HG02973 (cell line): ENCODE data around the gene BTBD8.

Experiments used
- ATAC-seq: cut with Tn5 transposase; IDR thresholded peaks from one replicate; pipeline ENCODE4 v1.9.1; 2021; ENCODE audit warnings: moderate library complexity; ENCODE audit not compliant: unreplicated experiment

BTBD8 gene

DNA sequence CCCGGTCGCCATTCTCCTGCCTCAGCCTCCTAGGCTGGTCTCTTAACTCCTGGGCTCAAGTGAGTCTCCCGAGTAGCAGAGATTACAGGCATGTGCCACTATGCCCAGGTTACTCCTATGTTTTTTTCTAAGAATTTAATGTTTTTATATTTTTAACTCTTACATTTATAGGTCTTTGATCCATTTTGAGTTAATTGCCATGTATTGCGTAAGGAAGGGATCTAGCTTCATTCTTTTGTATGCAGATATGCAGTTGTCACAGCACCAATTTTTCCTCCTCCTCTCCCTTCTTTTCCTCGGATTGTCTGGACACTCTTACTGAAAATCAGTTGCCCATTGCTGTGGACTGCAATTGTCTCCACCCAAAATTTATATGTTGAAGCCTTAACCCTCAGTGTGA, 11.5 kb downstream of the BTBD8 start:
- no peak for ATAC-seq

DNA sequence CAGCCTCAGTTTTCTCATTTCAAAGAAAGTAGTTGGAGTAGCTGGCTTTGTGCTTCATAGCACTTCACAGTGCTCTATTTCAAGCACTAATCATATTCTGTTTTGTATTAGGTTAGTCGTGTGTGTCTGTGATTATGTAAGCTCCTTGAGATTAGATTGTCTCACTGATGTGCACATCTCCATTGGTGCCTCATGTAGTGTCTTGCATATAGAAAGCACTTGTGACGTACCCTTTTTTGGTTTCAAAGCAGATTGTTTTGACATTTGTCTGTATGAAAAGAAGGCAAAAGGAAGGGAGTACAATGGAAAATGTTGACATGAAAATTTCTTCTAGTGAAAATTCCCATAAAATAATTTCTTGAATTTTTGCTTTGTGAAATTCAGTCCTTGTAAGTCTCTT, 13.9 kb downstream of the BTBD8 start:
- ATAC-seq, result no peak

DNA sequence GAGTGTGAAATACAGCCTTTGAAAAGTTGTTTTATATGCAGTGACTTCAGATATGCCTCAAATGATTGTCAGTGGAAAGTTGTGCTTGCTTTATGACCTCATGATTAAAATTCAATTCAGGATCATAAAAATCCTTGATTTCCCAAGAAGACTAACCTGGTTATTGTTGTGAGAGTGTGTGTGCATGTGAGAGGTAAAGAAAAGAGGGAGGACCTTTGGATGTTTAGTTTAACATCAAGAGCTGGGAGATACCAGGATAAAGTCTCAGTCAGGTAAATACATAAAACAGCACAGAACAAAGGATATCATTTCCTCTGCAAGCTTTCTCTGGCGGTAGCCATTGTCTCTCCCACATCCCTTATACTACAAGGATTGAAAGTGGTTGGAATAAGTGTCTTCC, 14.4 kb downstream of the BTBD8 start:
- ATAC-seq, result no peak

DNA sequence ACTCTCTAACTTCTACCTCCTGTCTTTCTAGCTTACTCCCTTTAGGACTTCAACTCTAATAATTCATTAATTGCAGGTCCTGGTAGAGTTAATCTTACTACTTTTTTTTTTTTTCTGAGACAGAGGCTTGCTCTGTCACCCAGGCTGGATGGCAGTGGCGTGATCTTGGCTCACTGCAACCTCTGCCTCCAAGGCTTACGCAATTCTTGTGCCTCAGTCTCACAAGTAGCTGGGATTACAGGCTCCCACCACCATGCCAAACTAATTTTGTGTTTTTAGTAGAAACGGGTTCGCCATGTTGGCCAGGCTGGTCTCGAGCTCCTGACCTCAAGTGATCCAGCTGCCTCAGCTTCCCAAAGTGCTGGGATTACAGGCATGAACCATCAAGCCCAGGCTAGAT, 15.7 kb downstream of the BTBD8 start:
- ATAC-seq, result no peak

DNA sequence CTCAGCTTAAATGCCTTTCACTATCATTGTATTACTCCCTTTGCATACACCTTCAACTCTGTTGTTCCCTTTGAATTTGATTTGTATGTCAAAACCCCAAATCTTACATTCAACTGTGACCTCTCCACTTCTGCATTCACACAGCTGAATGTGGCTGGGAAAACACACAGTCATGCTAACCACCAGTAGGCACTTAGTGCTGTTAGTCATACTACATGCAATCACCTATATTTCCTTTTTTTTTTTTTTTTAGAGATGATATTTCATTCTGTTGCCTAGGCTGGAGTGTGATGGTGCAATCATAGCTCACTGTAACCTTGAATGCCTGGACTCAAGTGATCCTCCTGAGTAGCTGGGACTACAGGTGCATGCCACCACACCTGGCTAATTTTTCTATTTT, 16.2 kb downstream of the BTBD8 start:
- no peak for ATAC-seq

DNA sequence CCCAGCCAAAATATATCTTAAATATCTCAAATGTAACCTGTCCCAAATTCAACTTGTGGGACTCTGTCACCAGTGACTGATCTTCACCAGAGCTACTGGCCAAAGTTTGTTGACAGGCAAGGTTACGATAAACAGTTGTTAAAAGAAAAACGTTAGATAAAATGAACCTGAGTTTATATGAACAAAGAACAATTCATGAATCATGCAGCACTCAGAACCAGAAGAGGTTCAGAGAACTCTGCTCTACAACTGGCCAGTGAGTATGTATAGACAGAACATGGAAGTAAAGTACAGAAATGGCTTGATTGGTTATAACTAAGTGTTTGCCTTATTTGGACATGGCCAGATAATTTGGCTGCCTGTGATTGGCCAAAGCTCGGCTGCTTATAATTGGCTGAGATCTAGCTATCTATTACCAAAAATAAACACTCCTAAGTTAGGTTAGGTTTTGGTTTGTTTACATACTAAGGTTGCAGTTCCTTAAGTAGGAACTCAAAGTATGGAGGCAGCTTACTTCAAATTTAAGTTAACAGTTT, 25.5 kb downstream of the BTBD8 start:
- ATAC-seq, result no peak

DNA sequence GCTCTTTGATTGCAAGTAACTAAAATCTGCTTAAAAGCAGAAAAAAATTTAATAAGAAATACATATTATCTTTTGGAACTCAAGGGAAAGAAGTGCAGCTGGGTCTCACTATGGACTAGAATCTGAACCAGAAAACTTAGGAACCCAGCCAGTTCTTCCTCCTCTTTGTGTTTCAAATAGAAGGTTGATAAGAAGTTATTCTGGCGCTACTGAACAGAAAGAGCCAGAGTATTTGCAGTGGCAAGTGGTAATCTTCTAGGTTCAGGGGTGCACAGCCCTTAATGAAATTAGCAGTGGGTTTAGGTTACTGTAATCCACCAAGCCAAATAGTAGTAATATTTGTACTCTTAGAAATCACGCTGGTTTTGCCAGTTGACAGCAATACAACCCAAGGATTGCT, 28.5 kb downstream of the BTBD8 start:
- no peak for ATAC-seq

DNA sequence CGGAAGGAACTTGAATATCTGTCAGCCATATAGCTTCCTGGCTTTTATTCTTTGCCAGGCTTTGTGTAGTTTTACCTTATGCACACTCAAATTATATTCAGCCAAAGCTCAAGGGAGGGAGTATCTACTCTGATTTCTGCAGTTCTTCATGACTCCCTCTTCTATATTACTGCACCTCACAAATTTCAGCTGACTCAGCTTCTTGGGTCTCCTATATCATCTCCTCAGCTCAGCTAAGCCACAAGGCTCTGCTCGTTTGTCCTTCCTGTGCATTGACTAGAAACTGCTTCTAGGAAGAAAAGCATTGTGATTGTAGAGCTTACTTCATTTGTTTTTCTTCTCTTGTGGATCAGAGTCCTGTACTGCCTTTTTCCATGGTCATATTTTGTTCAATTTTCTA, 37.4 kb downstream of the BTBD8 start:
- ATAC-seq, result no peak

DNA sequence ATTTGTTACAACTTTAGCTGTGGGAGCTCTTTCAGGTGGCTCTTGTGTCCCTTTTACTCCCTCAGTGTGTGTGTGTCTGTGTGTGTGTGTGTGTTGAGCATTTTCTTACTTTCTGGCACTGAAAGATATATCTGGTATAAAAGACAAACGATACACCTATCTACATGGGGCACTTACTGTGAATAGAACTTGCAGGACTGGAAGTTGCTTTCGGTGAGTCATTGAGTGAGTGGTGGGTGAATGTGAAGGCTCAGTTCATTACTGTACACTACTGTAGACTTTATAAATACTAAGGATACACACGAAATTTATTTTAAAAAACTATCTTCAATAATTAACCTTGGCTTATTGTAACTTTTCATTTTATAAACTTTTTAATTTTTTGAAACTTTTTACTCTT, 38.7 kb downstream of the BTBD8 start:
- no peak for ATAC-seq

DNA sequence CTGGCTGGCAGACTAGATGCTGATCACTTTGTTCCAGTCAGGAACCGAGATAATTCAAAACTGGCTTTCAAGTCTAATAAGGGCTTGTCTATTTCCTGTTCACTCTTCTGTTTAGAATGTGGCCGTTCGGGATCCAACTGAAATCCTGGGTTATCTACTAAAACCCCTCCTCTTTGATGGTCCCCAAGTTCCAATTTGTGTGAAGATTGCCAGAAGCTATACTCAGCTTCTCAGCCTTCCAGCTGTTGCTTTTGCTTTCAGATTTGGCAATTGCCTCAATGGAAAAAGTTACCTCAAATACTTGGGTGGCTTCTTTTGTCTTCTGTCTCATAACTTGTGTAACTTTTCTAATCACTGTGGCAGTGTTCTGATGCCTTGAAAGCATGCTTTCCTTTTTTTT, 43.7 kb downstream of the BTBD8 start:
- ATAC-seq, result no peak

DNA sequence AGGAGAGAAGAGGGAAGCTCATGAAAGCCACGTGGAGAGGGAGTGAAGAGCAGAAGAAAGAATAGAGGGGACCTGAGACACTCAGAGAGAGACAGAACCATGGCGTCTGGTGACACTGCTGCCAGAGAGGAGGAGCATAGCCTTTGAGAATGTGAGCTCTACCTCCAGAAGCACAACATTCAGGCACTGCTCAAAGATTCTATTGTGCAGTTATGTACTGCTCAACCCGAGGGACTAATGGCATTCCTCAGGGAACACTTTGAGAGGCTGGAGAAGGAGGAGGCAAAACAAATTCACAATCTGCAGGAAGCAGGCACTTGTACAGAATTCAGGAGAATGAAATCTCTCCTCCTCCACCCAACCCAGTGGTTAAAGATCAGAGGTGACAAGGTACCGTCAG, 45.1 kb downstream of the BTBD8 start:
- no peak for ATAC-seq

DNA sequence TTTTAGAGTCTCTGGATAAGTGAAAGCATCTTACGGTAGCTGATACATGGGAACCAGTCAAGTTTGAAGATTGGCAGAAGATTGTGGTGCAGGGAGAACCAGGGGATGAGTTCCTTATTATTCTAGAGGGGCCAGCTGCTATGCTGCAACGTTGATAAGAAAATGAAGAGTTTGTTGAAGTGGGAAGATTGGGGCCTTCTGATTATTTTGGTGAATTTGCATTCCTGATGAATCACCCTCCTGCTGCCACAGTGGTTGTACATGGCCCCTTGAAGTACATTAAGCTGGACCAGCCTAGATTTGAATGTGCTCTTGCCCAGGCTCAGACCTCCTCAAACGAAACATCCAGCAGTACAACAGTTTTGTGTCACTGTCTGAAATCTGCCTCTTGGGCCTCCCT, 45.9 kb downstream of the BTBD8 start:
- ATAC-seq, result no peak

DNA sequence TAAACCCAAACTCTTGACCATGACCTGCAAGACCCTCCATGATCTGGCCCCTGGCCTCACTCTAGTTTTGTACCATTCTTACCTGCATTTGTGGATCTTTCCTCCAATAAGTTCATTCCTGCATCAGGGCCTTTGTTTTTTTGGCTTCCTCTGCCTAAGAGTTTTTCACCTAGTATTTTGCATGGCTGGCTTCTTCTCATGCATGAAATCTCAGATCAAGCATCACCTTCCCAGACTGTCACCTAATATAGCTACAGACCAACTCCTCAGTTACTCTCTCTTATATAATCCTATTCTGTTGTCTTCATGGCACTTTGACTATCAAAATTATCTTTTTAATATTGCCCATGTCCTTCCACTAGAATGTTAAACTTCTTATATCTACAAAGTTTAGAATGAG, 54.2 kb downstream of the BTBD8 start:
- ATAC-seq, result no peak

DNA sequence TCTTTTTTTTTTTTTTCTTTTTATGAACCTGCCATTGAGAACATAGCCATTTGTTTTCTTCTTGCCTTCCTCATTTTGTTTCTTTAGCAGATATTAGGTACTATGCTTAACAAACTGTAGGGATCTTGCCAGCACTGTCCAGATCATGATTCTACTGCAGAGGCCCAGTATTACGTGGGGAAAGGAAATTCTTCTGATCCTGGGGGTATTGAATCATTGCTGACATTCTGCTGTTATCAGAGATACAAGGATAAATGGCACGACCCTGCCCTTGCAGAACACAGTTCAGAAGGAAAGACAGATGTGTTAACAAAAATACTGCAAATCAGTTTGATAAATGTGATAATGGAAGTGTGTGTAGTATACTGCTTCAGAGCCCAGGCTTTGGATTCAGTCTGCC, 56.2 kb downstream of the BTBD8 start:
- no peak for ATAC-seq

DNA sequence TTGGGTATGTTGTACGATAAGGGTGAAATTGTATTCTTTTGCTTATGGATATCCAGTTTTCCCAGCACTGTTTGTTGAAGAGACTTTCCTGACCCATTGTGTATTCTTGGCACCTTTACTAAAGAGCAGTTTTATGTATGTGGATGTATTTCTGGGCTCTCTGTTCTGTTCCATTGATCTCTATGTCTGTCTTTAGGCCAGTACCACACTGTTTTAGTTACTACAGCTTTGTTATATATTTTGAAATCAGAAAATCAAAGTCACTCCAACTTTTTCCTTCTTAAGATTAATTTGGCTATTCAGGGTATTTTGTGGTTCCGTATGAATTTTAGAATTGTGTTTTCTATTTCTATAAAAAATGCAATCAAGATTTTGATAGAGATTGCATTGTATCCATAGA, 74.8 kb downstream of the BTBD8 start:
- ATAC-seq, result no peak

DNA sequence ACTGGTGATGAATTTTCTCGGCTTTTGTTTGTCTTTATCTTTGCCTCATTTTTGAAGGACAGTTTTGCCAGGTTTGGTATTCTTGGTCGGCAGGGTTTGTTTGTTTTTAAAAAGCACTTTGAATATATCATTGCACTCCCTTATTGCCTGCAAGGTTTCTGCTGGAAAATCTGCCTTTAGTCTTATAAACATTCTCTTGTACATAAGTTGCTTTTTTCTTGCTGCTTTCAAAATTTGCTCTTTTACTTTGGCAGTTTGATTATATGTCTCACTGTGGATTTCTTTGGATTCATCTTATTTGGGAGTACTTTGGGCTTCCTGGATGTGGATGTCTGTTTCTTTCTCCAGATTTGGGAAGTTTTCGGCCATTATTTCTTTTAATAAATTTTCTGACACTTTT, 79.4 kb downstream of the BTBD8 start:
- no peak for ATAC-seq

DNA sequence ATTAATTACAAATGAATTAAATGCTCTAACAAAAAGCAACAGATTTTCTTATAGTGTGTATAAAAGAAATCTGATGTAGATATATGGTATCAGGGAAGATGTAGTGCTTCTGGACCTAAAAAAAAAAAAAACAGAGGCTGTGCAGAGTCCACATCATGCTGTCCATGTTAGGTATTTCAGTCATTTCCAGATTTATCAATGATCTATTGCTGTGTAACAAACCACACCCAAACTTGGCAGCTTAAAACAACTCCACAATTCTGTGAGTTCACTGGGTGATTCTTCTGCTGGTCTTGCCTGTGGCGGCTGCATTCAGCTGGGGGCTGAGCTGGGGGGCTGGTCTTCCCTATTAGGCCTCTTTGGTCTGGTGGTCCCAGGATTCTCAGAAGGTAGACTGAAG, 85.2 kb downstream of the BTBD8 start:
- no peak for ATAC-seq

DNA sequence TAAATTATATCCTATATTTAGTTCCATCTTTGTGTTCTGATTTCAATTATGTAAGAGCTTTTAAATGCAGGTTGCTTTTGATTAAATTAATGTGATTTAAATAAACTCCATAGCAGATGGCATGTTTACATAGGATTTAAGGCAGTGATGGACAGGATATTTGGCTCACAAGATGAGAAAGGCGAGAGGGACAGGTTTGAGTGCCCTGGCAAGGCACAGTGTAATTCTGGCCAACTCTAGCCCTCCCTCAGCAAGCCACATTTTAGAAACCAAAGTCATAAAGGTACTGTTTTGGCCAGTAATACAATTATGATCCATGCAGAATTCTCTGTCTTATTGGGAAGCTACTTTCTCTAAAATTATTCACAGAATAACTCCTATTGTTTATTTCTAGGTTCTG, 87.0 kb downstream of the BTBD8 start:
- no peak for ATAC-seq

DNA sequence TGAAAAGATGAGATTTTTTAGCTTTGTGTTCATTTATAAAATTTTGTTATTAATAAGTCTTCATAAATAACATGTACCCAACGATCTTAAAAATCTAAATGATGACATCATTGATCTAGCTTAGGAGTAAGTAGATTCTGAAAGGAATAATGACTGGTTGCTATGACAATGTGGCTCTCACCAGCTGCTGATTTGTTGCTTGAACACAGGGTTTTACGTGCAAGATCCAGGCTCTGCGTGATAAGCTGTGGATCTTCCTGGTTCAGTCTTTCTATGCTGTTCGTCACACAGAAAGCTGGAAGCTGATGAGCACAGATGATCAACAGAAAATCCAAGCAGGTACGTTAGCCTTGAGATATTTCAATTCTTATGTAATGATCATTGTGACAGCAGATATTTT, 88.5 kb downstream of the BTBD8 start:
- no peak for ATAC-seq

DNA sequence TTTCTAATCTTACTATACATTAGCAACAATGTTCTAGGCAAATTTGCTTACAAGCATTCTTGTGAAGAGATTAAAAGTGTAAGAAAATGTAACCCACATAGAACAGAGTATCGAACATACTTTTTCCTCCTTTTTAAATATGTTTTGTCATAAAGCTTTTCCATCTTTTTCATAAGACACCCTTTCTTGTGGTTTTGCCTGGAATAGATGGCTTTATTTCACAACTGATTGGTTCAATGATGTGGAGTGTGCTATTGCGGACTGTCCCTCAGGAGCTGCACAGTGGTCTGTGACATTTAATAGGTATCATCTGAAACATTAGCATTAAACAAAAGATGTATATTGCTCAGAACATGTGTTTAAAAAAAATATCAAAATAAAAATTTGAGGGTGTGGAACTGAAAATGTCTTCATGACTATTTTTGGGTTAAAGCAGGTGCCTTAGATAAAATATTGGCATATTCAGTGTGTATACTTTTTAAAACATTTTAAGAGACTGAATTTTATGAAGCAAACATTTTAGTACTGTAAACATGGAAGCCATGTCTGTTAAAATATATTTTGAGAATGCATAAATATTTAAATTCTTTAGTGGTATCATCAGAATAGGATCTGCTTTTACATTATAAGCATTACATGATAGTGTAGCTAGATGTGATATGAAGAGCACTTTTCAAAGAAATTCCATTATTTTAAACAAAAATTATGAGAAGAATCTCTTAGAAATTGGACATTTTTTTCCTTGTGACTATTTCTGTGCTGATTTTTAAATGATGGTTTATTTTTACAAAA, 89.3 kb downstream of the BTBD8 start:
- ATAC-seq, result no peak

DNA sequence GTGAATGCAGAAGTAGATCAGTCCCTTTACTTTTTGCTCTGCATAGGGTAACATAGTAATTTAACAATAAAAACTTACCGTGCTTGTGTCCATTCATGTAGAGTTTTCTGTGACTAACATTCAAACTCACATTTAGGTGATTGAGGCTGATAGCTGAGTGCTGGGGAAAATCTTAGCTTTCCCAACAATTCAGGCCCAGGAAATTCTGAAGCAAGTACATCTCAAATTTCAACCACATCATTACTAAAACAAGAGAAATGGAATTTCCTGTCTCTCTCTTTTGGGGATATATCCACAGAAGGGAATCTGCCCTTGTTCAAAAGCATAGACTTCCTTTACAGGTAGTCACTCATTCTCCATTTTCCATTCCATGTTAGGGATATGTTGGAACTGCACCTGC, 104.5 kb downstream of the BTBD8 start:
- ATAC-seq, result no peak

DNA sequence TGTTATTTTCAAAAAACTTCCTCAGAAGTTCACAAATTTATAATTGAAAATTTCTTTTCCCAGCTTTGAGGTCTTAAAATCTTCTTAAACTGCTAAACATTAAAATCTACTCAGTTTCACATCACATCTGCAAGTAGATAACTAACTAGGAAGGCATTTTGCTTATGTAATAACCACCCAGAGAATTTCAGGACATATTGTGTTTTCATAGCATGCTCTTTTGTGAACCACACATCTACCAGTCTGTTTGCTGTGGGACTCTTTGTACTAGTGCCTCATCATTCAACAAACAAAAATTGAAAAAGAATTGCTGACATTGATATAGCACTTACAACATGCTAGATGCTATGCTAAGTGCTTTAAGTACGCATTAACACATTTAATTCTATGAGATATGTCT, 105.9 kb downstream of the BTBD8 start:
- no peak for ATAC-seq
